WTC11 (cell line): ENCODE data around the gene MXRA8. TPM values are rescaled to one million over a fixed set of nuclear protein-coding genes. Genes with fewer than 3 reads are reported as not detected.
A peak's percentile ranks its signal among the peaks of the same experiment; 100 is the strongest.

ENCODE experiments used
- CREB1 ChIP-seq: sonication (generic); formaldehyde crosslinking; IDR thresholded peaks from 2 replicates; pipeline ENCODE4 v1.8.0; 2023; ENCODE audit warnings: mild to moderate bottlenecking, missing genetic modification reagents
- CREM ChIP-seq: sonication (generic); formaldehyde crosslinking; IDR thresholded peaks from 2 replicates; pipeline ENCODE4 v1.8.1; 2022; ENCODE audit warnings: mild to moderate bottlenecking, missing genetic modification reagents, moderate library complexity
- E2F4 ChIP-seq: sonication (generic); formaldehyde crosslinking; IDR thresholded peaks from 2 replicates; pipeline ENCODE4 v1.8.1; 2022; ENCODE audit warnings: low read depth, mild to moderate bottlenecking, moderate library complexity, missing genetic modification reagents, borderline replicate concordance
- ELF4 ChIP-seq: sonication (generic); formaldehyde crosslinking; IDR thresholded peaks from 2 replicates; pipeline ENCODE4 v1.8.1; 2022; ENCODE audit warnings: low read depth, mild to moderate bottlenecking, moderate library complexity, missing genetic modification reagents
- GRHL2 ChIP-seq: fragments of 250-450 bp; sonication (Bioruptor Pico); IDR thresholded peaks from 2 replicates; pipeline ENCODE4 v1.8.0; 2022; ENCODE audit warnings: mild to moderate bottlenecking, moderate library complexity; ENCODE audit not compliant: insufficient replicate concordance, severe bottlenecking
- GTF2I ChIP-seq: fragments of 250-450 bp; sonication (Bioruptor Pico); conservative IDR thresholded peaks from 2 replicates; pipeline ENCODE4 v1.4.0; 2021; ENCODE audit warnings: mild to moderate bottlenecking
- IRF2 ChIP-seq: sonication (generic); formaldehyde crosslinking; IDR thresholded peaks from 2 replicates; pipeline ENCODE4 v1.8.0; 2022; ENCODE audit warnings: low read depth, missing genetic modification reagents, borderline replicate concordance
- JUN ChIP-seq: sonication (generic); formaldehyde crosslinking; IDR thresholded peaks from 2 replicates; pipeline ENCODE4 v1.8.0; 2023; ENCODE audit warnings: mild to moderate bottlenecking, missing genetic modification reagents
- NFYB ChIP-seq: sonication (generic); formaldehyde crosslinking; conservative IDR thresholded peaks from 2 replicates; pipeline ENCODE4 v1.8.0; 2022; ENCODE audit warnings: low read depth, missing genetic modification reagents
- USF1 ChIP-seq: sonication (generic); formaldehyde crosslinking; IDR thresholded peaks from 2 replicates; pipeline ENCODE4 v1.8.0; 2022; ENCODE audit warnings: mild to moderate bottlenecking, missing genetic modification reagents
- ZBTB43 ChIP-seq: sonication (generic); formaldehyde crosslinking; IDR thresholded peaks from 2 replicates; pipeline ENCODE4 v1.8.1; 2023; ENCODE audit warnings: mild to moderate bottlenecking, missing genetic modification reagents
- ZNF263 ChIP-seq: sonication (generic); formaldehyde crosslinking; IDR thresholded peaks from 2 replicates; pipeline ENCODE4 v1.8.1; 2022; ENCODE audit warnings: low read depth, mild to moderate bottlenecking, moderate library complexity, missing genetic modification reagents
- ZNF281 ChIP-seq: sonication (generic); formaldehyde crosslinking; IDR thresholded peaks from 2 replicates; pipeline ENCODE4 v1.8.0; 2023; ENCODE audit warnings: mild to moderate bottlenecking, missing genetic modification reagents
- ZNF532 ChIP-seq: fragments of 250-450 bp; sonication (Bioruptor Pico); IDR thresholded peaks from 2 replicates; pipeline ENCODE4 v1.9.0; 2021; ENCODE audit warnings: mild to moderate bottlenecking, borderline replicate concordance
- ZNF671 ChIP-seq: fragments of 250-450 bp; sonication (Bioruptor Pico); IDR thresholded peaks from 2 replicates; pipeline ENCODE4 v1.8.0; 2021; ENCODE audit warnings: mild to moderate bottlenecking
- total RNA-seq: library from RNA; stranded (reverse); gene quantifications from 3 replicates; pipeline ENCODE4 v1.2.3, GENCODE V29; 2021
- TF ChIP-seq, protein P1 (sequence below): fragments of 250-450 bp; sonication (Bioruptor Pico); IDR thresholded peaks from 2 replicates; pipeline ENCODE4 v1.9.0; 2021; ENCODE audit warnings: moderate library complexity, mild to moderate bottlenecking, inconsistent platforms, borderline replicate concordance
- TF ChIP-seq, protein P2 (sequence below): sonication (generic); formaldehyde crosslinking; conservative IDR thresholded peaks from 2 replicates; pipeline ENCODE4 v1.8.1; 2023; ENCODE audit warnings: mild to moderate bottlenecking, low read depth, missing genetic modification reagents, moderate library complexity
- TF ChIP-seq, protein P3 (sequence below): sonication (generic); formaldehyde crosslinking; IDR thresholded peaks from 2 replicates; pipeline ENCODE4 v1.8.0; 2022; ENCODE audit warnings: missing genetic modification reagents
- TF ChIP-seq, protein P4 (sequence below): sonication (generic); formaldehyde crosslinking; IDR thresholded peaks from 2 replicates; pipeline ENCODE4 v1.8.0; 2022; ENCODE audit warnings: mild to moderate bottlenecking, missing genetic modification reagents

MXRA8 gene
- total RNA-seq, 1 experiment from 2014 or later = 6.7 TPM

DNA sequence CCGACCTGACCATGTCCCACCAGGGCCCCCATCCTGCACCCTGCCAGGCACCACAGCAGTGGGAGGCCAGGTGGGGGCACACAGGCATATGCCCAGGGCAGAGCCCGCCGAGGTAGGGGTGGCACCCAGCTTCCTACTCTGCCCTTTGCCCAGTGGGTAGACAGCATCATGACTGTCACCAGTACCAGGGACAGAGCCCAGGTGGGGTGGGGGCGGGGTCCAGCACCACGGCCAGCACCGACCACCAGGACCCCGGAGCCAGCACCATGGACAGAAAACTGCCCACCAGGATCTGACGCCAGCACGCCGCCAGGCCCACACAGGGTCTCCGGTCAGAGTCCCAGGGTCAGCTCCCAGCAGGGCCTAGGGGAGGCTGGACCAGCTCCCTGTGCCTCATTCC, 23.5 kb downstream of the MXRA8 start (continued):
- TF ChIP-seq CREM (peak; percentile 98), GRHL2 (CRISPR knock-in tag) (no peak), GTF2I (no peak), E2F4 (CRISPR knock-in tag) (peak; percentile 99), ELF4 (CRISPR knock-in tag) (peak; percentile 99), IRF2 (CRISPR knock-in tag) (peak; percentile 98; the same call in 1 of the 2 replicates), JUN (CRISPR knock-in tag) (peak; percentile 100), ZNF532 (peak; percentile 81; the same call in 1 of the 2 replicates), ZNF671 (CRISPR knock-in tag) (peak; percentile 88), ZBTB43 (CRISPR knock-in tag) (peak; percentile 99), ZNF281 (CRISPR knock-in tag) (peak; percentile 100), USF1 (CRISPR knock-in tag) (peak; percentile 97), ZNF263 (CRISPR knock-in tag) (peak; percentile 93), CREB1 (CRISPR knock-in tag) (peak; percentile 100), NFYB (CRISPR knock-in tag) (peak; percentile 87)
- TF ChIP-seq, protein P1, sequence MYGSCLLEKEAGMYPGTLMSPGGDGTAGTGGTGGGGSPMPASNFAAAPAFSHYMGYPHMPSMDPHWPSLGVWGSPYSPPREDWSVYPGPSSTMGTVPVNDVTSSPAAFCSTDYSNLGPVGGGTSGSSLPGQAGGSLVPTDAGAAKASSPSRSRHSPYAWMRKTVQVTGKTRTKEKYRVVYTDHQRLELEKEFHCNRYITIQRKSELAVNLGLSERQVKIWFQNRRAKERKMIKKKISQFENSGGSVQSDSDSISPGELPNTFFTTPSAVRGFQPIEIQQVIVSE = no peak
- TF ChIP-seq, protein P2, sequence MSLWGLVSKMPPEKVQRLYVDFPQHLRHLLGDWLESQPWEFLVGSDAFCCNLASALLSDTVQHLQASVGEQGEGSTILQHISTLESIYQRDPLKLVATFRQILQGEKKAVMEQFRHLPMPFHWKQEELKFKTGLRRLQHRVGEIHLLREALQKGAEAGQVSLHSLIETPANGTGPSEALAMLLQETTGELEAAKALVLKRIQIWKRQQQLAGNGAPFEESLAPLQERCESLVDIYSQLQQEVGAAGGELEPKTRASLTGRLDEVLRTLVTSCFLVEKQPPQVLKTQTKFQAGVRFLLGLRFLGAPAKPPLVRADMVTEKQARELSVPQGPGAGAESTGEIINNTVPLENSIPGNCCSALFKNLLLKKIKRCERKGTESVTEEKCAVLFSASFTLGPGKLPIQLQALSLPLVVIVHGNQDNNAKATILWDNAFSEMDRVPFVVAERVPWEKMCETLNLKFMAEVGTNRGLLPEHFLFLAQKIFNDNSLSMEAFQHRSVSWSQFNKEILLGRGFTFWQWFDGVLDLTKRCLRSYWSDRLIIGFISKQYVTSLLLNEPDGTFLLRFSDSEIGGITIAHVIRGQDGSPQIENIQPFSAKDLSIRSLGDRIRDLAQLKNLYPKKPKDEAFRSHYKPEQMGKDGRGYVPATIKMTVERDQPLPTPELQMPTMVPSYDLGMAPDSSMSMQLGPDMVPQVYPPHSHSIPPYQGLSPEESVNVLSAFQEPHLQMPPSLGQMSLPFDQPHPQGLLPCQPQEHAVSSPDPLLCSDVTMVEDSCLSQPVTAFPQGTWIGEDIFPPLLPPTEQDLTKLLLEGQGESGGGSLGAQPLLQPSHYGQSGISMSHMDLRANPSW (CRISPR knock-in tag) = 0 out of 2 replicates have a peak, but pooled peaks have one; percentile 98
- TF ChIP-seq, protein P3, sequence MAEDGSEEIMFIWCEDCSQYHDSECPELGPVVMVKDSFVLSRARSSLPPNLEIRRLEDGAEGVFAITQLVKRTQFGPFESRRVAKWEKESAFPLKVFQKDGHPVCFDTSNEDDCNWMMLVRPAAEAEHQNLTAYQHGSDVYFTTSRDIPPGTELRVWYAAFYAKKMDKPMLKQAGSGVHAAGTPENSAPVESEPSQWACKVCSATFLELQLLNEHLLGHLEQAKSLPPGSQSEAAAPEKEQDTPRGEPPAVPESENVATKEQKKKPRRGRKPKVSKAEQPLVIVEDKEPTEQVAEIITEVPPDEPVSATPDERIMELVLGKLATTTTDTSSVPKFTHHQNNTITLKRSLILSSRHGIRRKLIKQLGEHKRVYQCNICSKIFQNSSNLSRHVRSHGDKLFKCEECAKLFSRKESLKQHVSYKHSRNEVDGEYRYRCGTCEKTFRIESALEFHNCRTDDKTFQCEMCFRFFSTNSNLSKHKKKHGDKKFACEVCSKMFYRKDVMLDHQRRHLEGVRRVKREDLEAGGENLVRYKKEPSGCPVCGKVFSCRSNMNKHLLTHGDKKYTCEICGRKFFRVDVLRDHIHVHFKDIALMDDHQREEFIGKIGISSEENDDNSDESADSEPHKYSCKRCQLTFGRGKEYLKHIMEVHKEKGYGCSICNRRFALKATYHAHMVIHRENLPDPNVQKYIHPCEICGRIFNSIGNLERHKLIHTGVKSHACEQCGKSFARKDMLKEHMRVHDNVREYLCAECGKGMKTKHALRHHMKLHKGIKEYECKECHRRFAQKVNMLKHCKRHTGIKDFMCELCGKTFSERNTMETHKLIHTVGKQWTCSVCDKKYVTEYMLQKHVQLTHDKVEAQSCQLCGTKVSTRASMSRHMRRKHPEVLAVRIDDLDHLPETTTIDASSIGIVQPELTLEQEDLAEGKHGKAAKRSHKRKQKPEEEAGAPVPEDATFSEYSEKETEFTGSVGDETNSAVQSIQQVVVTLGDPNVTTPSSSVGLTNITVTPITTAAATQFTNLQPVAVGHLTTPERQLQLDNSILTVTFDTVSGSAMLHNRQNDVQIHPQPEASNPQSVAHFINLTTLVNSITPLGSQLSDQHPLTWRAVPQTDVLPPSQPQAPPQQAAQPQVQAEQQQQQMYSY = peak; percentile 90
- TF ChIP-seq, protein P4, sequence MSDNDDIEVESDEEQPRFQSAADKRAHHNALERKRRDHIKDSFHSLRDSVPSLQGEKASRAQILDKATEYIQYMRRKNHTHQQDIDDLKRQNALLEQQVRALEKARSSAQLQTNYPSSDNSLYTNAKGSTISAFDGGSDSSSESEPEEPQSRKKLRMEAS = peak; percentile 98
